H1 (cell line): ENCODE measurements around the gene HIC2. TPM values are rescaled to one million over a fixed set of nuclear protein-coding genes. Genes with fewer than 3 reads are reported as not detected.
A peak's percentile ranks its signal among the peaks of the same experiment; 100 is the strongest.
"Not testable (repeated sequence)": the region's sequence is repeated elsewhere in the genome, so short reads cannot be mapped to it uniquely, and the experiment has no call there.

Source experiments
- CTCF ChIA-PET: fragments of 300-600 bp; sonication (Branson Sonifier 250); formaldehyde crosslinking; loops from one replicate; lab custom pipeline; 2021; ENCODE audit not compliant: partially characterized antibody; lab: Charles Lee
- POLR2A ChIA-PET: fragments of 300-600 bp; sonication (Branson Sonifier 250); formaldehyde crosslinking; loops from one replicate; lab custom pipeline; 2021; ENCODE audit warnings: inconsistent platforms; ENCODE audit not compliant: partially characterized antibody; lab: Charles Lee
- DNase-seq, 2 experiments: peaks; one replicate each; pipeline versions ENCODE4 v3.0.0 to v3.0.0-alpha.2; 2010 to 2022; ENCODE audit warnings: low spot score in 2 of 2, low read depth in 1 of 2, mixed read lengths in 1 of 2
- FAIRE-seq: peaks from 2 replicates; lab custom pipeline; 2011; peaks lifted over from hg19 to GRCh38; lab: Jason Lieb, UNC
- H2AFZ ChIP-seq: 2 replicates; pipeline ENCODE4 v1.8.1; 2012; ENCODE audit warnings: low read length, inconsistent platforms
- H2AK5ac ChIP-seq: 2 replicates; pipeline ENCODE4 v1.6.1; 2013; ENCODE audit warnings: low read depth, low read length
- H2BK120ac ChIP-seq: replicated peaks from 2 replicates; pipeline ENCODE3; 2013; ENCODE audit warnings: low read depth, low read length, inconsistent platforms
- H2BK12ac ChIP-seq: 2 replicates; pipeline ENCODE4 v1.6.1; 2013; ENCODE audit warnings: low read depth, low read length
- H2BK15ac ChIP-seq: 2 replicates; pipeline ENCODE4 v1.6.1; 2013; ENCODE audit warnings: low read length
- H2BK20ac ChIP-seq: 2 replicates; pipeline ENCODE4 v1.6.1; 2013; ENCODE audit warnings: low read length
- H2BK5ac ChIP-seq: 2 replicates; pipeline ENCODE4 v1.6.1; 2013; ENCODE audit warnings: low read depth, low read length
- H3K14ac ChIP-seq: 2 replicates; pipeline ENCODE4 v1.6.1; 2013; ENCODE audit warnings: inconsistent platforms; ENCODE audit not compliant: insufficient read length
- H3K18ac ChIP-seq: 2 replicates; pipeline ENCODE4 v1.6.1; 2013; ENCODE audit warnings: low read length; ENCODE audit errors: extremely low read depth
- H3K23ac ChIP-seq: 2 replicates; pipeline ENCODE4 v1.6.1; 2013; ENCODE audit warnings: inconsistent platforms; ENCODE audit not compliant: insufficient read length
- H3K23me2 ChIP-seq: 2 replicates; pipeline ENCODE4 v1.6.1; 2013; ENCODE audit warnings: low read depth, low read length
- H3K27ac ChIP-seq: 2 replicates; pipeline ENCODE4 v1.6.1; 2011; ENCODE audit warnings: low read depth, low read length, inconsistent platforms
- H3K27me3 ChIP-seq, 4 experiments: replicated peaks in 1 of 4; 1 replicate in 1 of 4; 2 replicates in 3 of 4; pipeline versions ENCODE4 v1.6.1 to v1.8.1; 2011 to 2013; ENCODE audit warnings: low read length in 3 of 4, mild to moderate bottlenecking in 3 of 4, inconsistent platforms in 2 of 4, mixed read lengths in 2 of 4, moderate library complexity in 1 of 4; ENCODE audit not compliant: control insufficient read depth in 3 of 4, insufficient read depth in 3 of 4; ENCODE audit errors: extremely low read depth in 1 of 4
- H3K36me3 ChIP-seq, 4 experiments: 2 replicates each; pipeline versions ENCODE4 v1.6.1 to v1.8.1; 2011 to 2013; ENCODE audit warnings: mild to moderate bottlenecking in 4 of 4, low read length in 3 of 4, moderate library complexity in 2 of 4, control low read depth in 1 of 4, inconsistent platforms in 1 of 4; ENCODE audit not compliant: insufficient read depth in 4 of 4, control insufficient read depth in 2 of 4
- H3K4ac ChIP-seq: replicated peaks from 2 replicates; pipeline ENCODE3; 2013; ENCODE audit warnings: low read length, low read depth, mixed read lengths, inconsistent platforms; ENCODE audit not compliant: insufficient read length
- H3K4me1 ChIP-seq, 4 experiments: replicated peaks in 1 of 4; 1 replicate in 1 of 4; 2 replicates in 3 of 4; pipeline versions ENCODE4 v1.6.1 to v1.8.1; 2011 to 2013; ENCODE audit warnings: low read length in 3 of 4, inconsistent platforms in 2 of 4, mixed read lengths in 1 of 4; ENCODE audit not compliant: insufficient read depth in 4 of 4, control insufficient read depth in 3 of 4
- H3K4me2 ChIP-seq, 2 experiments: 2 replicates each; pipeline versions ENCODE4 v1.6.1 to v1.8.1; 2011 to 2013; ENCODE audit warnings: low read depth in 2 of 2, low read length in 2 of 2, control low read depth in 1 of 2, inconsistent platforms in 1 of 2, mild to moderate bottlenecking in 1 of 2; ENCODE audit not compliant: insufficient read depth in 1 of 2
- H3K4me3 ChIP-seq, 4 experiments: fragments of 200-600, 300-600 bp in 1 of 4; sonication (generic), shearing (Covaris generic), sonication (Bioruptor Twin) in 1 of 4; 2 replicates each; pipeline versions ENCODE4 v1.5.1 to v1.8.1; 2011 to 2016; ENCODE audit warnings: low read length in 4 of 4, low read depth in 3 of 4, control low read depth in 2 of 4, inconsistent platforms in 2 of 4, mild to moderate bottlenecking in 2 of 4, mixed read lengths in 1 of 4, moderate library complexity in 1 of 4; ENCODE audit not compliant: insufficient read depth in 2 of 4; ENCODE audit errors: extremely low read depth in 1 of 4
- H3K56ac ChIP-seq: replicated peaks from 2 replicates; pipeline ENCODE3; 2013; ENCODE audit warnings: low read depth, mild to moderate bottlenecking, mixed read lengths, low read length, inconsistent platforms; ENCODE audit not compliant: insufficient read length
- H3K79me1 ChIP-seq: 2 replicates; pipeline ENCODE4 v1.6.1; 2013; ENCODE audit warnings: low read depth, low read length, control low read depth
- H3K79me2 ChIP-seq, 2 experiments: 2 replicates each; pipeline versions ENCODE4 v1.6.1 to v1.8.1; 2012 to 2013; ENCODE audit warnings: low read length in 2 of 2, mild to moderate bottlenecking in 2 of 2, inconsistent platforms in 1 of 2; ENCODE audit not compliant: insufficient read depth in 2 of 2, control insufficient read depth in 1 of 2
- H3K9ac ChIP-seq, 4 experiments: replicated peaks in 1 of 4; 1 replicate in 1 of 4; 2 replicates in 3 of 4; pipeline versions ENCODE4 v1.6.1 to v1.8.1; 2011 to 2013; ENCODE audit warnings: low read depth in 3 of 4, low read length in 3 of 4, control low read depth in 2 of 4, mild to moderate bottlenecking in 2 of 4, moderate library complexity in 2 of 4, inconsistent platforms in 1 of 4; ENCODE audit errors: extremely low read depth in 1 of 4
- H3K9me3 ChIP-seq, 2 experiments: 2 replicates each; pipeline versions ENCODE4 v1.6.1 to v1.8.1; 2012 to 2013; ENCODE audit warnings: mild to moderate bottlenecking in 2 of 2, moderate library complexity in 2 of 2, control low read depth in 1 of 2, inconsistent platforms in 1 of 2, low read depth in 1 of 2, low read length in 1 of 2, mixed read lengths in 1 of 2; ENCODE audit not compliant: insufficient read depth in 2 of 2
- H4K20me1 ChIP-seq, 2 experiments: replicated peaks in 1 of 2; 2 replicates each; pipeline versions ENCODE3 to v1.8.1; 2011 to 2013; ENCODE audit warnings: inconsistent platforms in 2 of 2, low read length in 2 of 2, mild to moderate bottlenecking in 1 of 2; ENCODE audit not compliant: insufficient read depth in 2 of 2, control insufficient read depth in 1 of 2
- H4K5ac ChIP-seq: 2 replicates; pipeline ENCODE4 v1.6.1; 2013; ENCODE audit warnings: low read length, low read depth, mixed read lengths, inconsistent platforms; ENCODE audit not compliant: insufficient read length
- H4K8ac ChIP-seq: 2 replicates; pipeline ENCODE4 v1.8.0; 2013; ENCODE audit warnings: mild to moderate bottlenecking, moderate library complexity, low read length, inconsistent platforms; ENCODE audit not compliant: insufficient read depth; ENCODE audit errors: extremely low read depth
- H4K91ac ChIP-seq: replicated peaks from 2 replicates; pipeline ENCODE3; 2013; ENCODE audit warnings: low read length, mixed read lengths, inconsistent platforms; ENCODE audit not compliant: insufficient read length
- WGBS, 2 experiments: shearing (Covaris generic) in 1 of 2; methylation state at CpG; one replicate each; pipeline versions ENCODE4 v1.1.6 to v1.1.7; 2013 to 2015; ENCODE audit warnings: low lambda C conversion rate in 2 of 2, mixed read lengths in 2 of 2, inconsistent platforms in 1 of 2, low coverage in 1 of 2, missing lambda C conversion rate in 1 of 2; ENCODE audit not compliant: insufficient replicate concordance in 2 of 2, insufficient coverage in 1 of 2, insufficient read length in 1 of 2; ENCODE audit errors: extremely low coverage in 1 of 2, missing lambda C conversion rate in 1 of 2; 5-methylcytosine and 5-hydroxymethylcytosine counted together
- polyA plus RNA-seq, 7 experiments: library from polyadenylated mRNA; depleted of rRNA in 3 of 7; stranded (reverse) in 5 of 7; unstranded in 2 of 7; fragments of >200 nt in 5 of 7; fragments of 200-250 nt in 2 of 7; gene quantifications; 1 replicate in 5 of 7; 2 replicates in 1 of 7; 4 replicates in 1 of 7; pipeline versions ENCODE4 v1.2.1 to v1.2.3, GENCODE V29; 2011 to 2013; ENCODE audit warnings: missing spikeins in 2 of 7, mixed read lengths in 2 of 7
- total RNA-seq: library from RNA; stranded (reverse); fragmentation: NEBNext Ultra II Directional; extraction: Animal tissue kit (Norgen Biotek cat#: 25700); gene quantifications from 2 replicates; pipeline ENCODE4 v1.2.1, GENCODE V29; 2021

Gene HIC2
- total and polyA plus RNA-seq, 2 of the 8 experiments (the other 6 are each of a cell fraction or from before 2014, with no cell fraction given): 8.0 to 21.9 TPM

DNA sequence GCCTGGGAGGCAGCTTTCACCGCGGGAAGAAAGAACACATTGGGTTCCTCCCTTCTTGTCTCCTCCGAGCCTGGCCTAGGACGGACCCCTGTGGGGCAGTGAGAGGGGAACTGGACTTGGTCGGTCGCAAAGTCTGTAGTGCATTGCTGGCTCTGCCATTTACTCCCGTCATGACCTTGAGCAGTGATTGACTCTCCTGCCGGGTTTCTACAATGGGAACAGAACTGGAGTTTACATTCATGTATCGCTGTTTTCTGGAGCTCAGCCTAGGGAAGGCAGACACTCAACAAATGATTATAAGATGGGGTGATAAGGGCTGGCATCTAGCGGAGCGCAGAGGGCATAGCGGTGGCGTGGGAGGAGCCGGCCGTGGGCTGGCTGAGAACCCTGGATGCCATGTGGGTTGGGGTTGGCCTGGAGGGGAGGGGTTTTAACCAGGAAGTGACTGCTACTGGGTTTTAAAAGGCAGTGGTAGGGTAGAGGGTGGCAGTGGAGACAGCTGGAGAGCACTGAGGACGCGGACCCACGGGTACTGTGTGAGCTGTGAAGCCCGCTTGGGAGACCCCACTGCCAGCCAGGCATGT lies 3.1 kb downstream of the HIC2 start:
- H4K91ac ChIP-seq, H3K27me3 ChIP-seq, H3K4me2 ChIP-seq, H3K56ac ChIP-seq, H3K79me2 ChIP-seq, H2BK12ac ChIP-seq, H3K23me2 ChIP-seq, H4K8ac ChIP-seq, H3K4me1 ChIP-seq, H2BK120ac ChIP-seq, H3K14ac ChIP-seq, H3K9ac ChIP-seq, H2BK20ac ChIP-seq, H3K36me3 ChIP-seq, POLR2A ChIA-PET, H2AK5ac ChIP-seq, H4K20me1 ChIP-seq, H2AFZ ChIP-seq, H2BK5ac ChIP-seq, H3K4me3 ChIP-seq, H3K9me3 ChIP-seq, H3K79me1 ChIP-seq, H4K5ac ChIP-seq, H3K27ac ChIP-seq, H3K4ac ChIP-seq, H2BK15ac ChIP-seq, FAIRE-seq, CTCF ChIA-PET, H3K23ac ChIP-seq, H3K18ac ChIP-seq: not testable (repeated sequence)
- peak in 1 of 2 experiments; percentile 44 for DNase-seq
- WGBS, 2 experiments: 17% methylated on average over 3 of the region's 19 CpGs; no CpG with 5 or more reads in 1 of the 2 experiments

GRCh38 chr22:21424084-21424709 lies 7.0 kb downstream of the HIC2 start:
- H4K91ac ChIP-seq, H3K4me1 ChIP-seq, H3K27me3 ChIP-seq, H4K20me1 ChIP-seq, H3K9ac ChIP-seq, H2BK120ac ChIP-seq, CTCF ChIA-PET, DNase-seq, H3K79me1 ChIP-seq, H3K79me2 ChIP-seq, H3K23me2 ChIP-seq, H2BK20ac ChIP-seq, H4K8ac ChIP-seq, H3K14ac ChIP-seq, H3K4me3 ChIP-seq, H3K4ac ChIP-seq, H4K5ac ChIP-seq, H3K56ac ChIP-seq, H3K4me2 ChIP-seq, POLR2A ChIA-PET, H3K18ac ChIP-seq, H3K27ac ChIP-seq, H2BK5ac ChIP-seq, H2BK15ac ChIP-seq, H2BK12ac ChIP-seq, FAIRE-seq, H3K23ac ChIP-seq, H2AFZ ChIP-seq, H2AK5ac ChIP-seq, H3K9me3 ChIP-seq, H3K36me3 ChIP-seq: not testable (repeated sequence)
- no CpG with 5 or more reads among the region's 12 CpGs for WGBS, 2 experiments
